Measurements from ENCODE around the gene SNX30. TPM values are rescaled to one million over a fixed set of nuclear protein-coding genes. Genes with fewer than 3 reads are reported as not detected.

The SNX30 gene
- total RNA-seq, 1 experiment from 2014 or later = 12.7 TPM

DNA sequence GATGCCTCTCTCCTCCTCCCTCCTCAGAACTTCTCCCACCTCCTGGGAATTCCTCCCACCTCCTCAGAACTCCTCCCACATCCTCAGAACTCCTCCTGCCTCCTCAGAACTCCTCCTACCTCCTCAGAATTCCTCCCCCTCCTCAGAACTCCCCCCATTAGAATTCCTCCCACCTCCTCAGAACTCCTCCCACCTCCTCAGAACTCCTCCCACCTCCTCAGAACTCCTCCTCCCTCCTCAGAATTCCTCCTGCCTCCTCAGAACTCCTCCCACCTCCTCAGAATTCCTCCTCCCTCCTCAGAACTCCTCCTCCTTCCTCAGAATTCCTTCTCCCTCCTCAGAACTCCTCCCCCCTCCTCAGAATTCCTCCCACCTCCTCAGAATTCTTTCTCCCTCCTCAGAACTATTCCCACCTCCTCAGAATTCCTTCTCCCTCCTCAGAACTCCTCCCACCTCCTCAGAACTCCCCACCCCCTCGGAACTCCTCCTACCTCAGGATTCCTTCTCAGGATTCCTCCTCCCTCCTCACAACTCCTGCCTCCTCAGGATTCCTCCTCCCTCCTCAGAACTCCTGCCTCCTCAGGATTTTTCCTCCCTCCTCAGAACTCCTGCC lies 116.2 kb downstream of the SNX30 start:
- CTCF ChIA-PET = no interaction called here
- no peak overlapping the region for H3K9ac ChIP-seq (ENCODE audit: low read length)
- POLR2A ChIA-PET = interaction anchor here (0.7 kb wide), 1 partner anchor 23 kb away, joined by 4 read pairs; no protein-coding TSS in a partner anchor
- H3K27ac ChIP-seq (ENCODE audit: low read depth, low read length) = peak overlapping the region; percentile 59; the same call in 1 of the 2 replicates
- ATAC-seq = peak; percentile 64
- no peaks in the 10 kb centered on the region for H3K27me3 ChIP-seq (ENCODE audit: insufficient read depth, low read length)
- no peaks in the 10 kb centered on the region for H4K20me1 ChIP-seq (ENCODE audit: insufficient read depth)
- H3K4me3 ChIP-seq (replicated peaks in 1 of 2; ENCODE audit: low read depth in 1 of 2, low read length in 2 of 2) = peak overlapping the region in 1 of 2 experiments; percentile 7; a peak in 1 of 4 replicates
- H3K9me2 ChIP-seq (ENCODE audit: insufficient read depth) = no peaks in the 10 kb centered on the region
- DNase-seq (ENCODE audit: low read depth, low spot score) = peak; percentile 48
- peak overlapping the region; percentile 69 for H3K4me2 ChIP-seq (ENCODE audit: low read length)
- no peaks in the 10 kb centered on the region for H3K79me2 ChIP-seq (ENCODE audit: insufficient read depth, low read length)
- no peaks in the 10 kb centered on the region for H3K36me3 ChIP-seq (ENCODE audit: control insufficient read depth in 1 of 2, insufficient read depth in 2 of 2, low read length in 2 of 2)
- H3K4me1 ChIP-seq (ENCODE audit: control insufficient read depth in 1 of 2, insufficient read depth in 2 of 2, low read length in 2 of 2) = peaks cover 8 to 26% of the 10 kb centered on the region in 2 experiments
- no peaks in the 10 kb centered on the region for H3K9me3 ChIP-seq (ENCODE audit: control insufficient read depth in 1 of 2, insufficient read depth in 1 of 2, low read depth in 1 of 2, low read length in 2 of 2)
- TF ChIP-seq, protein P1, sequence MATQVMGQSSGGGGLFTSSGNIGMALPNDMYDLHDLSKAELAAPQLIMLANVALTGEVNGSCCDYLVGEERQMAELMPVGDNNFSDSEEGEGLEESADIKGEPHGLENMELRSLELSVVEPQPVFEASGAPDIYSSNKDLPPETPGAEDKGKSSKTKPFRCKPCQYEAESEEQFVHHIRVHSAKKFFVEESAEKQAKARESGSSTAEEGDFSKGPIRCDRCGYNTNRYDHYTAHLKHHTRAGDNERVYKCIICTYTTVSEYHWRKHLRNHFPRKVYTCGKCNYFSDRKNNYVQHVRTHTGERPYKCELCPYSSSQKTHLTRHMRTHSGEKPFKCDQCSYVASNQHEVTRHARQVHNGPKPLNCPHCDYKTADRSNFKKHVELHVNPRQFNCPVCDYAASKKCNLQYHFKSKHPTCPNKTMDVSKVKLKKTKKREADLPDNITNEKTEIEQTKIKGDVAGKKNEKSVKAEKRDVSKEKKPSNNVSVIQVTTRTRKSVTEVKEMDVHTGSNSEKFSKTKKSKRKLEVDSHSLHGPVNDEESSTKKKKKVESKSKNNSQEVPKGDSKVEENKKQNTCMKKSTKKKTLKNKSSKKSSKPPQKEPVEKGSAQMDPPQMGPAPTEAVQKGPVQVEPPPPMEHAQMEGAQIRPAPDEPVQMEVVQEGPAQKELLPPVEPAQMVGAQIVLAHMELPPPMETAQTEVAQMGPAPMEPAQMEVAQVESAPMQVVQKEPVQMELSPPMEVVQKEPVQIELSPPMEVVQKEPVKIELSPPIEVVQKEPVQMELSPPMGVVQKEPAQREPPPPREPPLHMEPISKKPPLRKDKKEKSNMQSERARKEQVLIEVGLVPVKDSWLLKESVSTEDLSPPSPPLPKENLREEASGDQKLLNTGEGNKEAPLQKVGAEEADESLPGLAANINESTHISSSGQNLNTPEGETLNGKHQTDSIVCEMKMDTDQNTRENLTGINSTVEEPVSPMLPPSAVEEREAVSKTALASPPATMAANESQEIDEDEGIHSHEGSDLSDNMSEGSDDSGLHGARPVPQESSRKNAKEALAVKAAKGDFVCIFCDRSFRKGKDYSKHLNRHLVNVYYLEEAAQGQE (IDR thresholded peaks at IDR 0.05; ENCODE audit: low read depth) = no peak
- no peak for TF ChIP-seq SP1 (IDR thresholded peaks at IDR 0.05; ENCODE audit: low read depth)
- no peak for TF ChIP-seq ZNF274 (IDR thresholded peaks at IDR 0.05; ENCODE audit: low read depth, low read length)
- TF ChIP-seq POLR2AphosphoS5 (IDR thresholded peaks at IDR 0.05; ENCODE audit: low read depth, low read length) = no peak
- TF ChIP-seq MAX (IDR thresholded peaks at IDR 0.05) = no peak
- TF ChIP-seq ELF1 (IDR thresholded peaks at IDR 0.05; ENCODE audit: borderline replicate concordance, low read depth) = no peak
- TF ChIP-seq, protein P2, sequence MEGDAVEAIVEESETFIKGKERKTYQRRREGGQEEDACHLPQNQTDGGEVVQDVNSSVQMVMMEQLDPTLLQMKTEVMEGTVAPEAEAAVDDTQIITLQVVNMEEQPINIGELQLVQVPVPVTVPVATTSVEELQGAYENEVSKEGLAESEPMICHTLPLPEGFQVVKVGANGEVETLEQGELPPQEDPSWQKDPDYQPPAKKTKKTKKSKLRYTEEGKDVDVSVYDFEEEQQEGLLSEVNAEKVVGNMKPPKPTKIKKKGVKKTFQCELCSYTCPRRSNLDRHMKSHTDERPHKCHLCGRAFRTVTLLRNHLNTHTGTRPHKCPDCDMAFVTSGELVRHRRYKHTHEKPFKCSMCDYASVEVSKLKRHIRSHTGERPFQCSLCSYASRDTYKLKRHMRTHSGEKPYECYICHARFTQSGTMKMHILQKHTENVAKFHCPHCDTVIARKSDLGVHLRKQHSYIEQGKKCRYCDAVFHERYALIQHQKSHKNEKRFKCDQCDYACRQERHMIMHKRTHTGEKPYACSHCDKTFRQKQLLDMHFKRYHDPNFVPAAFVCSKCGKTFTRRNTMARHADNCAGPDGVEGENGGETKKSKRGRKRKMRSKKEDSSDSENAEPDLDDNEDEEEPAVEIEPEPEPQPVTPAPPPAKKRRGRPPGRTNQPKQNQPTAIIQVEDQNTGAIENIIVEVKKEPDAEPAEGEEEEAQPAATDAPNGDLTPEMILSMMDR (IDR thresholded peaks at IDR 0.05 in 2 of 3, conservative IDR thresholded peaks at IDR 0.05 in 1 of 3; ENCODE audit: borderline replicate concordance in 1 of 3, insufficient read depth in 1 of 3, low read depth in 2 of 3, low read length in 2 of 3) = no peak
- TF ChIP-seq EZH2phosphoT487 (IDR thresholded peaks at IDR 0.05; ENCODE audit: borderline replicate concordance) = no peak
- TF ChIP-seq ZFX (IDR thresholded peaks at IDR 0.05) = no peak
- TF ChIP-seq RAD21 (IDR thresholded peaks at IDR 0.05; ENCODE audit: low read depth) = no peak
- TF ChIP-seq ATF3 (IDR thresholded peaks at IDR 0.05) = no peak
- TF ChIP-seq EZH2 (IDR thresholded peaks at IDR 0.05) = no peak
- TF ChIP-seq EGR1 (IDR thresholded peaks at IDR 0.05; ENCODE audit: low read depth) = no peak
- no peak for TF ChIP-seq FOSL1 (IDR thresholded peaks at IDR 0.05; ENCODE audit: low read depth)
- TF ChIP-seq YY1 (IDR thresholded peaks at IDR 0.05; ENCODE audit: extremely low read depth, insufficient replicate concordance, low read depth, low read length) = no peak
- TF ChIP-seq, protein P3, sequence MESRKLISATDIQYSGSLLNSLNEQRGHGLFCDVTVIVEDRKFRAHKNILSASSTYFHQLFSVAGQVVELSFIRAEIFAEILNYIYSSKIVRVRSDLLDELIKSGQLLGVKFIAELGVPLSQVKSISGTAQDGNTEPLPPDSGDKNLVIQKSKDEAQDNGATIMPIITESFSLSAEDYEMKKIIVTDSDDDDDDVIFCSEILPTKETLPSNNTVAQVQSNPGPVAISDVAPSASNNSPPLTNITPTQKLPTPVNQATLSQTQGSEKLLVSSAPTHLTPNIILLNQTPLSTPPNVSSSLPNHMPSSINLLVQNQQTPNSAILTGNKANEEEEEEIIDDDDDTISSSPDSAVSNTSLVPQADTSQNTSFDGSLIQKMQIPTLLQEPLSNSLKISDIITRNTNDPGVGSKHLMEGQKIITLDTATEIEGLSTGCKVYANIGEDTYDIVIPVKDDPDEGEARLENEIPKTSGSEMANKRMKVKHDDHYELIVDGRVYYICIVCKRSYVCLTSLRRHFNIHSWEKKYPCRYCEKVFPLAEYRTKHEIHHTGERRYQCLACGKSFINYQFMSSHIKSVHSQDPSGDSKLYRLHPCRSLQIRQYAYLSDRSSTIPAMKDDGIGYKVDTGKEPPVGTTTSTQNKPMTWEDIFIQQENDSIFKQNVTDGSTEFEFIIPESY (IDR thresholded peaks at IDR 0.05; ENCODE audit: extremely low read depth, insufficient replicate concordance, low read length) = no peak
- no peak overlapping the region for H2AFZ ChIP-seq (ENCODE audit: low read depth, low read length, poor library complexity, severe bottlenecking)
- RAD21 ChIA-PET (ENCODE audit: low non-redundant PET in 1 of 2, low total read pairs in 2 of 2, uncharacterized antibody in 2 of 2, unreplicated experiment in 2 of 2) = interaction anchor here in 1 of 2 experiments (0.7 kb wide), 1 partner anchor 14 kb away, joined by 4 read pairs; no protein-coding TSS in a partner anchor
- intact Hi-C loops (cut with micrococcal nuclease) = no loop called here
- BruUV-seq (replicated peaks) = no TSS peak
